WTC11 (cell line): ENCODE measurements around the gene CSTA. TPM values are rescaled to one million over a fixed set of nuclear protein-coding genes. Genes with fewer than 3 reads are reported as not detected.

Source experiments
- ATAC-seq: fragments of 200-7000 bp; cut with Tn5 transposase; 2 replicates; pipeline ENCODE4 v1.10.0; 2021; ENCODE audit warnings: mild to moderate bottlenecking, moderate library complexity
- CTCF ChIA-PET: fragments of 300-600 bp; sonication (Branson Sonifier 250); formaldehyde crosslinking; loops from one replicate; lab custom pipeline; 2021; ENCODE audit warnings: antibody characterized with exemption; lab: Charles Lee
- POLR2A ChIA-PET: fragments of 350-600 bp; sonication (Branson Sonifier 250); formaldehyde crosslinking; loops from one replicate; lab custom pipeline; 2021; ENCODE audit warnings: antibody characterized with exemption; lab: Charles Lee
- DNase-seq: peaks from one replicate; pipeline ENCODE4 v3.0.0; 2021; ENCODE audit warnings: low spot score
- H3K27ac Mint-ChIP-seq: 2 replicates; pipeline ENCODE4 v1.8.0; 2021; ENCODE audit warnings: mixed read lengths
- H3K27me3 Mint-ChIP-seq: 2 replicates; pipeline ENCODE4 v1.8.0; 2021; ENCODE audit warnings: low read depth, mild to moderate bottlenecking, moderate library complexity, mixed read lengths
- H3K36me3 Mint-ChIP-seq: 2 replicates; pipeline ENCODE4 v1.8.0; 2021; ENCODE audit warnings: mixed read lengths
- H3K4me1 Mint-ChIP-seq: 2 replicates; pipeline ENCODE4 v1.8.0; 2022; ENCODE audit warnings: mixed read lengths
- H3K4me3 Mint-ChIP-seq: 2 replicates; pipeline ENCODE4 v1.8.0; 2021; ENCODE audit warnings: mild to moderate bottlenecking, moderate library complexity, mixed read lengths
- H3K9me3 Mint-ChIP-seq: 2 replicates; pipeline ENCODE4 v1.8.0; 2021; ENCODE audit warnings: mixed read lengths
- ATF1 ChIP-seq: sonication (generic); formaldehyde crosslinking; IDR thresholded peaks from 2 replicates; pipeline ENCODE4 v1.8.1; 2023; ENCODE audit warnings: mild to moderate bottlenecking, moderate library complexity, missing genetic modification reagents
- FOXP1 ChIP-seq: sonication (generic); formaldehyde crosslinking; IDR thresholded peaks from 2 replicates; pipeline ENCODE4 v1.8.0; 2022; ENCODE audit warnings: missing genetic modification reagents, mild to moderate bottlenecking, moderate library complexity, borderline replicate concordance
- HMGA2 ChIP-seq: fragments of 250-450 bp; sonication (Bioruptor Pico); IDR thresholded peaks from 2 replicates; pipeline ENCODE4 v1.4.0; 2021; ENCODE audit warnings: mild to moderate bottlenecking, moderate library complexity
- MAX ChIP-seq: sonication (generic); formaldehyde crosslinking; IDR thresholded peaks from 2 replicates; pipeline ENCODE4 v1.8.0; 2022; ENCODE audit warnings: mild to moderate bottlenecking, missing genetic modification reagents
- MXD4 ChIP-seq: fragments of 250-450 bp; sonication (Bioruptor Pico); IDR thresholded peaks from 2 replicates; pipeline ENCODE4 v1.8.0; 2021; ENCODE audit warnings: mild to moderate bottlenecking, moderate library complexity, borderline replicate concordance
- NFE2L1 ChIP-seq: sonication (generic); formaldehyde crosslinking; IDR thresholded peaks from 2 replicates; pipeline ENCODE4 v1.8.1; 2023; ENCODE audit warnings: missing genetic modification reagents
- PREB ChIP-seq: sonication (generic); formaldehyde crosslinking; IDR thresholded peaks from 2 replicates; pipeline ENCODE4 v1.8.1; 2022; ENCODE audit warnings: mild to moderate bottlenecking, missing genetic modification reagents, moderate library complexity, borderline replicate concordance
- RORB ChIP-seq: fragments of 250-450 bp; sonication (Bioruptor Pico); IDR thresholded peaks from 2 replicates; pipeline ENCODE4 v1.9.0; 2021; ENCODE audit warnings: mild to moderate bottlenecking
- TP53 ChIP-seq: sonication (generic); formaldehyde crosslinking; IDR thresholded peaks from 2 replicates; pipeline ENCODE4 v1.8.1; 2023; ENCODE audit warnings: mild to moderate bottlenecking, missing genetic modification reagents
- USF1 ChIP-seq: sonication (generic); formaldehyde crosslinking; IDR thresholded peaks from 2 replicates; pipeline ENCODE4 v1.8.0; 2022; ENCODE audit warnings: mild to moderate bottlenecking, missing genetic modification reagents
- ZMAT4 ChIP-seq: fragments of 250-450 bp; sonication (Bioruptor Pico); IDR thresholded peaks from 2 replicates; pipeline ENCODE4 v1.9.0; 2021; ENCODE audit warnings: mild to moderate bottlenecking
- ZNF232 ChIP-seq: sonication (generic); formaldehyde crosslinking; IDR thresholded peaks from 2 replicates; pipeline ENCODE4 v1.8.0; 2022; ENCODE audit warnings: mild to moderate bottlenecking, missing genetic modification reagents
- ZNF425 ChIP-seq: fragments of 250-450 bp; sonication (Bioruptor Pico); conservative IDR thresholded peaks from 2 replicates; pipeline ENCODE4 v1.9.0; 2021; ENCODE audit warnings: mild to moderate bottlenecking
- total RNA-seq: library from RNA; stranded (reverse); gene quantifications from 3 replicates; pipeline ENCODE4 v1.2.3, GENCODE V29; 2021
- TF ChIP-seq, protein P1 (sequence below): sonication (generic); formaldehyde crosslinking; IDR thresholded peaks from 2 replicates; pipeline ENCODE4 v1.8.0; 2023; ENCODE audit warnings: missing genetic modification reagents
- TF ChIP-seq, protein P2 (sequence below): sonication (generic); formaldehyde crosslinking; IDR thresholded peaks from 2 replicates; pipeline ENCODE4 v1.8.1; 2023; ENCODE audit warnings: mild to moderate bottlenecking, missing genetic modification reagents, moderate library complexity
- TF ChIP-seq, protein P3 (sequence below): sonication (generic); formaldehyde crosslinking; IDR thresholded peaks from 2 replicates; pipeline ENCODE4 v1.8.1; 2022; ENCODE audit warnings: mild to moderate bottlenecking, moderate library complexity, missing genetic modification reagents
- TF ChIP-seq, protein P4 (sequence below): sonication (generic); formaldehyde crosslinking; IDR thresholded peaks from 2 replicates; pipeline ENCODE4 v1.8.1; 2022; ENCODE audit warnings: missing genetic modification reagents, borderline replicate concordance

The CSTA gene
- total RNA-seq, 1 experiment from 2014 or later, result not detected

DNA sequence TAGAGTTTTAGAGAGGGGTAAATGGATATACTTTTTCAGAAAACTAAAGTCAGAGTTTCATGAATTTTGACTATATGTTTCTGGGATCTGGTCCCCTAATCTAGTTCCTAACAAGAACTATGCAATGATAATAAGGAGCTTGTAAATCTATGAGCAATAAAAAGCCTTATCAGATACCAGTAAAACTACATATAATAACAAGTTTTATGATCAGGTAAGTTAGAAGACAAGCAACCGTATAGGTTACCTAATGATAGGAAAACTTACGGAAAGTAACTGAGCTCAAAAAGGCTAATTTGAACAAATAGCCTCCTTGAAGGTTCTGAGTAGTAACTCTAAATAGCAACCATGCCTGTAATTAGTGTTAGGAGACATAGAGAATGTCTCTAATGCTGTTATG lies 37.0 kb downstream of the CSTA start (continued):
- TF ChIP-seq, protein P1, sequence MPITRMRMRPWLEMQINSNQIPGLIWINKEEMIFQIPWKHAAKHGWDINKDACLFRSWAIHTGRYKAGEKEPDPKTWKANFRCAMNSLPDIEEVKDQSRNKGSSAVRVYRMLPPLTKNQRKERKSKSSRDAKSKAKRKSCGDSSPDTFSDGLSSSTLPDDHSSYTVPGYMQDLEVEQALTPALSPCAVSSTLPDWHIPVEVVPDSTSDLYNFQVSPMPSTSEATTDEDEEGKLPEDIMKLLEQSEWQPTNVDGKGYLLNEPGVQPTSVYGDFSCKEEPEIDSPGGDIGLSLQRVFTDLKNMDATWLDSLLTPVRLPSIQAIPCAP, result no peak
- no peak for TF ChIP-seq MXD4
- no peak for TF ChIP-seq TP53
- TF ChIP-seq, protein P2, sequence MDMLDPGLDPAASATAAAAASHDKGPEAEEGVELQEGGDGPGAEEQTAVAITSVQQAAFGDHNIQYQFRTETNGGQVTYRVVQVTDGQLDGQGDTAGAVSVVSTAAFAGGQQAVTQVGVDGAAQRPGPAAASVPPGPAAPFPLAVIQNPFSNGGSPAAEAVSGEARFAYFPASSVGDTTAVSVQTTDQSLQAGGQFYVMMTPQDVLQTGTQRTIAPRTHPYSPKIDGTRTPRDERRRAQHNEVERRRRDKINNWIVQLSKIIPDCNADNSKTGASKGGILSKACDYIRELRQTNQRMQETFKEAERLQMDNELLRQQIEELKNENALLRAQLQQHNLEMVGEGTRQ (CRISPR knock-in tag), result no peak
- TF ChIP-seq, protein P3, sequence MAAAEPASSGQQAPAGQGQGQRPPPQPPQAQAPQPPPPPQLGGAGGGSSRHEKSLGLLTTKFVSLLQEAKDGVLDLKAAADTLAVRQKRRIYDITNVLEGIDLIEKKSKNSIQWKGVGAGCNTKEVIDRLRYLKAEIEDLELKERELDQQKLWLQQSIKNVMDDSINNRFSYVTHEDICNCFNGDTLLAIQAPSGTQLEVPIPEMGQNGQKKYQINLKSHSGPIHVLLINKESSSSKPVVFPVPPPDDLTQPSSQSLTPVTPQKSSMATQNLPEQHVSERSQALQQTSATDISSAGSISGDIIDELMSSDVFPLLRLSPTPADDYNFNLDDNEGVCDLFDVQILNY (CRISPR knock-in tag), result no peak

DNA sequence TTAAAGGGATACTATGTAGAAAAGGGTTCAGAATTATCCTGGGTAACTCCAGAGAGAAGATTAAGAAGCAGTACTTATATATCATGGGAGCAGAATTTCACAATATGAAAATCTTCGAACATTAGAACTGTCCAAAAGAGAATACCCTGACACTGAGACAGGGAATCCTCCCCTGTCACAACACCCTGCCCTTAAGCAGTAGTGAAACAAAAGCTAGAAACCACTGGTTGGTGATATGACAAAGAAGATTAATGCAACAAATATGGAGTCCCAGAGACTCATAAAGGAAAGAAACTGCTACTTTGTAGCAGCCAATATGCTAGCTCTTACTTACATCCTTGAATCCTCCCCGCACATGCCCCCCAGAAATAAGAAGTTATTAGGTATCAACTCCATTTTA lies 39.4 kb downstream of the CSTA start:
- DNase-seq (no peak), ATAC-seq (no peak)
- H3K36me3 Mint-ChIP-seq, result peaks cover 46% of the 10 kb centered on the region
- no peak overlapping the region for H3K4me3 Mint-ChIP-seq
- CTCF ChIA-PET, result no interaction called here
- no peak for TF ChIP-seq FOXP1
- TF ChIP-seq ATF1 (CRISPR knock-in tag), result no peak
- no peak for TF ChIP-seq ZNF425 (CRISPR knock-in tag)
- no peak for TF ChIP-seq MXD4
- TF ChIP-seq ZMAT4 (CRISPR knock-in tag), result no peak
- no peak for TF ChIP-seq ZNF232 (CRISPR knock-in tag)
- no peak for TF ChIP-seq RORB (CRISPR knock-in tag)
- no peak for TF ChIP-seq PREB
- TF ChIP-seq USF1 (CRISPR knock-in tag), result no peak
- no peak for TF ChIP-seq MAX
- TF ChIP-seq, protein P4, sequence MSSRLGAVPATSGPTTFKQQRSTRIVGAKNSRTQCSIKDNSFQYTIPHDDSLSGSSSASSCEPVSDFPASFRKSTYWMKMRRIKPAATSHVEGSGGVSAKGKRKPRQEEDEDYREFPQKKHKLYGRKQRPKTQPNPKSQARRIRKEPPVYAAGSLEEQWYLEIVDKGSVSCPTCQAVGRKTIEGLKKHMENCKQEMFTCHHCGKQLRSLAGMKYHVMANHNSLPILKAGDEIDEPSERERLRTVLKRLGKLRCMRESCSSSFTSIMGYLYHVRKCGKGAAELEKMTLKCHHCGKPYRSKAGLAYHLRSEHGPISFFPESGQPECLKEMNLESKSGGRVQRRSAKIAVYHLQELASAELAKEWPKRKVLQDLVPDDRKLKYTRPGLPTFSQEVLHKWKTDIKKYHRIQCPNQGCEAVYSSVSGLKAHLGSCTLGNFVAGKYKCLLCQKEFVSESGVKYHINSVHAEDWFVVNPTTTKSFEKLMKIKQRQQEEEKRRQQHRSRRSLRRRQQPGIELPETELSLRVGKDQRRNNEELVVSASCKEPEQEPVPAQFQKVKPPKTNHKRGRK (CRISPR knock-in tag), result no peak
- no peak for TF ChIP-seq NFE2L1 (CRISPR knock-in tag)
- TF ChIP-seq HMGA2 (CRISPR knock-in tag), result no peak
- no peaks in the 10 kb centered on the region for H3K27me3 Mint-ChIP-seq
- POLR2A ChIA-PET, result no interaction called here
- no peak overlapping the region for H3K27ac Mint-ChIP-seq
- H3K4me1 Mint-ChIP-seq, result peaks cover 4% of the 10 kb centered on the region
- no peaks in the 10 kb centered on the region for H3K9me3 Mint-ChIP-seq
